K562 (cell line): ENCODE measurements around the gene ARHGAP26. TPM values are rescaled to one million over a fixed set of nuclear protein-coding genes. Genes with fewer than 3 reads are reported as not detected.

ENCODE experiments used
- ARID1B ChIP-seq: fragments of 450-650 bp; IDR thresholded peaks from 2 replicates; pipeline ENCODE4 v1.6.1; 2016; ENCODE audit warnings: antibody characterized with exemption, mild to moderate bottlenecking, inconsistent platforms
- ARNT ChIP-seq, 2 experiments: fragments of 450-650 bp; IDR thresholded peaks; 2 replicates each; pipeline ENCODE4 v1.6.1; 2016; ENCODE audit warnings: mild to moderate bottlenecking in 1 of 2
- ATF7 ChIP-seq: fragments of 450-650 bp; IDR thresholded peaks from 2 replicates; pipeline ENCODE4 v1.7.1; 2014; ENCODE audit warnings: mild to moderate bottlenecking, moderate library complexity
- CC2D1A ChIP-seq: fragments of 450-650 bp; IDR thresholded peaks from 2 replicates; pipeline ENCODE4 v1.6.1; 2017; ENCODE audit warnings: mild to moderate bottlenecking
- ESRRB ChIP-seq: fragments of 250-450 bp; sonication (Bioruptor Pico); IDR thresholded peaks from 2 replicates; pipeline ENCODE4 v1.5.0; 2020; ENCODE audit warnings: mild to moderate bottlenecking, moderate library complexity, borderline replicate concordance
- ETS2 ChIP-seq: IDR thresholded peaks from 2 replicates; pipeline ENCODE4 v1.6.1; 2016; ENCODE audit warnings: borderline replicate concordance, missing genetic modification characterization, mild to moderate bottlenecking, moderate library complexity, missing compliant biosample characterization; ENCODE audit not compliant: poor library complexity, severe bottlenecking
- HDAC3 ChIP-seq: fragments of 450-650 bp; IDR thresholded peaks from 2 replicates; pipeline ENCODE4 v1.6.1; 2018; ENCODE audit warnings: borderline replicate concordance, mild to moderate bottlenecking, moderate library complexity; ENCODE audit not compliant: partially characterized antibody
- HDGF ChIP-seq: fragments of 450-650 bp; IDR thresholded peaks from 2 replicates; pipeline ENCODE4 v1.6.1; 2016
- HES1 ChIP-seq: fragments of 450-650 bp; IDR thresholded peaks from 2 replicates; pipeline ENCODE4 v1.6.1; 2016; ENCODE audit warnings: low read depth, mild to moderate bottlenecking, moderate library complexity
- HMGN3 ChIP-seq: IDR thresholded peaks from 2 replicates; pipeline ENCODE4 v1.6.1; 2011; ENCODE audit warnings: borderline replicate concordance, low read depth, mild to moderate bottlenecking, mixed read lengths, low read length; ENCODE audit not compliant: insufficient read length; ENCODE audit errors: extremely low read depth
- HOXB6 ChIP-seq: fragments of 250-450 bp; sonication (Bioruptor Pico); IDR thresholded peaks from 2 replicates; pipeline ENCODE4 v1.5.1; 2022; ENCODE audit warnings: mild to moderate bottlenecking, borderline replicate concordance
- IRF2 ChIP-seq: sonication (generic); formaldehyde crosslinking; IDR thresholded peaks from 2 replicates; pipeline ENCODE4 v1.8.1; 2022; ENCODE audit warnings: mild to moderate bottlenecking, missing genetic modification reagents
- MAFF ChIP-seq: IDR thresholded peaks from 2 replicates; pipeline ENCODE4 v1.6.1; 2012; ENCODE audit warnings: low read length, improper control_type of control experiment
- MBD1 ChIP-seq: fragments of 250-450 bp; sonication (Bioruptor Pico); IDR thresholded peaks from 2 replicates; pipeline ENCODE4 v1.8.0; 2022; ENCODE audit warnings: inconsistent platforms
- MCM2 ChIP-seq: fragments of 450-650 bp; IDR thresholded peaks from 2 replicates; pipeline ENCODE4 v1.6.1; 2017; ENCODE audit warnings: low read depth, mild to moderate bottlenecking
- MIER1 ChIP-seq: fragments of 450-650 bp; IDR thresholded peaks from 2 replicates; pipeline ENCODE4 v1.6.1; 2016; ENCODE audit warnings: antibody characterized with exemption, mild to moderate bottlenecking, low read depth
- MTA1 ChIP-seq: fragments of 450-650 bp; IDR thresholded peaks from 2 replicates; pipeline ENCODE4 v1.6.1; 2017; ENCODE audit warnings: borderline replicate concordance
- NFRKB ChIP-seq: fragments of 450-650 bp; IDR thresholded peaks from 2 replicates; pipeline ENCODE4 v1.6.1; 2016; ENCODE audit warnings: low read depth
- PHB ChIP-seq: fragments of 250-450 bp; sonication (Bioruptor Pico); IDR thresholded peaks from 2 replicates; pipeline ENCODE4 v1.5.0; 2021
- POLR2H ChIP-seq: IDR thresholded peaks from 2 replicates; pipeline ENCODE4 v1.6.1; 2016; ENCODE audit warnings: missing genetic modification characterization, low read depth, mild to moderate bottlenecking, control low read depth, missing compliant biosample characterization, moderate library complexity
- PTRF ChIP-seq: fragments of 450-650 bp; IDR thresholded peaks from 2 replicates; pipeline ENCODE4 v1.6.1; 2016; ENCODE audit warnings: mild to moderate bottlenecking, missing genetic modification characterization, missing compliant biosample characterization
- STAT5A ChIP-seq: IDR thresholded peaks from 2 replicates; pipeline ENCODE4 v1.6.1; 2012; ENCODE audit warnings: low read length, inconsistent platforms, borderline replicate concordance
- STAT6 ChIP-seq: sonication (generic); formaldehyde crosslinking; IDR thresholded peaks from 2 replicates; pipeline ENCODE4 v1.8.1; 2023; ENCODE audit warnings: mild to moderate bottlenecking, missing genetic modification reagents
- TAF9B ChIP-seq: fragments of 450-650 bp; IDR thresholded peaks from 2 replicates; pipeline ENCODE4 v1.6.1; 2018; ENCODE audit warnings: mild to moderate bottlenecking; ENCODE audit not compliant: partially characterized antibody
- TRIM24 ChIP-seq, 2 experiments: fragments of 450-650 bp; IDR thresholded peaks; 2 replicates each; pipeline ENCODE4 v1.6.1; 2016
- U2AF2 ChIP-seq: fragments of 200-400 bp; formaldehyde crosslinking; optimal IDR thresholded peaks from 2 replicates; pipeline ENCODE3; 2017; ENCODE audit warnings: low read depth, mild to moderate bottlenecking, low read length
- ZNF57 ChIP-seq: fragments of 450-650 bp; formaldehyde crosslinking; IDR thresholded peaks from 2 replicates; pipeline ENCODE4 v1.4.0; 2020; ENCODE audit warnings: mild to moderate bottlenecking, moderate library complexity
- ZNF785 ChIP-seq: fragments of 250-450 bp; sonication (Bioruptor Pico); IDR thresholded peaks from 2 replicates; pipeline ENCODE4 v1.4.0; 2020; ENCODE audit warnings: mild to moderate bottlenecking
- polyA plus RNA-seq, 8 experiments: library from polyadenylated mRNA; depleted of rRNA in 4 of 8; stranded (reverse) in 5 of 8; unstranded in 3 of 8; fragments of >200 nt; fragmentation: Nextera tagmentation in 2 of 8; fragmentation: Illumina TruSeq in 1 of 8; extraction: Ambion mirVana in 2 of 8; extraction: Trizol in 1 of 8; gene quantifications; 2 replicates each; pipeline versions ENCODE4 v1.2.1 to v1.2.3, GENCODE V29; 2011 to 2014; ENCODE audit warnings: inconsistent platforms in 1 of 8, missing spikeins in 1 of 8
- total RNA-seq, 7 experiments: library from RNA; depleted of rRNA in 6 of 7; stranded (reverse); fragments of >200 nt in 6 of 7; fragmentation: Illumina TruSeq in 2 of 7; extraction: Trizol in 2 of 7; gene quantifications; 2 replicates each; pipeline versions ENCODE4 v1.2.1 to v1.2.3, GENCODE V29; 2011 to 2021; ENCODE audit warnings: low replicate concordance in 1 of 7

The ARHGAP26 gene
- total and polyA plus RNA-seq, 9 of the 15 experiments (the other 6 are each of a cell fraction or from before 2014, with no cell fraction given): 0.13 to 1.1 (median 0.55) TPM

GRCh38 chr5:143200781-143201398 is 430.7 kb downstream of the ARHGAP26 start (continued):
- TF ChIP-seq ESRRB (no peak), ZNF785 (no peak), HDAC3 (no peak), TRIM24 (IDR thresholded peaks at IDR 0.05) (peak; percentile 77 to 85; a peak in 3 of 4 replicates), STAT5A (0 out of 2 replicates have a peak, but pooled peaks have one; percentile 43), ZNF57 (CRISPR knock-in tag) (no peak), ETS2 (tag) (no peak), PHB (CRISPR knock-in tag) (no peak), HMGN3 (no peak), HDGF (no peak), U2AF2 (no peak), MTA1 (no peak), POLR2H (tag) (no peak), CC2D1A (peak; percentile 69; the same call in 1 of the 2 replicates), MCM2 (no peak), NFRKB (no peak), STAT6 (CRISPR knock-in tag) (no peak), MIER1 (no peak), HOXB6 (no peak), PTRF (tag) (no peak), ARNT (IDR thresholded peaks at IDR 0.05) (no peak), HES1 (no peak), MAFF (no peak), MBD1 (CRISPR knock-in tag) (no peak), TAF9B (no peak), ATF7 (no peak), ARID1B (peak; percentile 89), IRF2 (no peak)
